Endothelial cell of umbilical vein (primary cell): ENCODE measurements around the gene TMEM54. TPM values are rescaled to one million over a fixed set of nuclear protein-coding genes. Genes with fewer than 3 reads are reported as not detected.

Source experiments
- BruUV-seq: library from RNA; stranded (reverse); fragments of 400-500 nt; replicated peaks from 2 replicates; lab custom pipeline; 2021; lab: Mats Ljungman, UMichigan
- CTCF ChIA-PET: fragments of 300-600, 350-600 bp; sonication (Branson Sonifier 250); formaldehyde crosslinking; loops from one replicate; lab custom pipeline; 2021; ENCODE audit warnings: antibody characterized with exemption, inconsistent platforms; lab: Charles Lee
- POLR2A ChIA-PET: fragments of 300-600, 350-600 bp; sonication (Branson Sonifier 250); formaldehyde crosslinking; loops from one replicate; lab custom pipeline; 2021; ENCODE audit warnings: antibody characterized with exemption, inconsistent platforms; lab: Charles Lee
- DNase-seq: peaks from one replicate; pipeline ENCODE4 v3.0.0-alpha.2; 2011; ENCODE audit warnings: low read depth, low spot score
- FAIRE-seq: peaks from 2 replicates; lab custom pipeline; 2011; peaks lifted over from hg19 to GRCh38; lab: Jason Lieb, UNC
- H2AFZ ChIP-seq: 2 replicates; pipeline ENCODE4 v1.6.0; 2012; ENCODE audit warnings: low read depth, low read length, control low read depth, inconsistent platforms
- H3K27ac ChIP-seq: 2 replicates; pipeline ENCODE4 v1.5.1; 2011; ENCODE audit warnings: low read depth, mild to moderate bottlenecking, control low read depth, low read length, moderate library complexity; ENCODE audit not compliant: insufficient read depth
- H3K27me3 ChIP-seq, 2 experiments: 2 replicates each; pipeline versions ENCODE4 v1.6.0 to v1.6.1; 2011; ENCODE audit warnings: low read length in 2 of 2, mixed read lengths in 1 of 2; ENCODE audit not compliant: control insufficient read depth in 2 of 2, insufficient read depth in 2 of 2
- H3K36me3 ChIP-seq, 2 experiments: 2 replicates in 1 of 2; 3 replicates in 1 of 2; pipeline ENCODE4 v1.5.1; 2011; ENCODE audit warnings: low read length in 2 of 2, mild to moderate bottlenecking in 1 of 2, moderate library complexity in 1 of 2; ENCODE audit not compliant: control insufficient read depth in 2 of 2, insufficient read depth in 2 of 2; ENCODE audit errors: extremely low read depth in 1 of 2
- H3K4me1 ChIP-seq: 3 replicates; pipeline ENCODE4 v1.5.1; 2011; ENCODE audit warnings: mild to moderate bottlenecking, low read length; ENCODE audit not compliant: control insufficient read depth, insufficient read depth; ENCODE audit errors: extremely low read depth
- H3K4me2 ChIP-seq: 2 replicates; pipeline ENCODE4 v1.6.1; 2011; ENCODE audit warnings: low read length, control low read depth, mixed read lengths; ENCODE audit not compliant: insufficient read depth
- H3K4me3 ChIP-seq, 3 experiments: fragments of 200-600 bp in 1 of 3; sonication (generic), shearing (Covaris generic) in 1 of 3; replicated peaks in 1 of 3; 2 replicates each; pipeline ENCODE4 v1.5.1; 2011 to 2016; ENCODE audit warnings: control low read depth in 3 of 3, low read length in 3 of 3, mild to moderate bottlenecking in 2 of 3, inconsistent platforms in 1 of 3, low read depth in 1 of 3, moderate library complexity in 1 of 3; ENCODE audit not compliant: insufficient read depth in 1 of 3
- H3K79me2 ChIP-seq: 2 replicates; pipeline ENCODE4 v1.6.0; 2012; ENCODE audit warnings: low read length, inconsistent platforms; ENCODE audit not compliant: control insufficient read depth, insufficient read depth
- H3K9ac ChIP-seq: replicated peaks from 2 replicates; pipeline ENCODE3; 2011; ENCODE audit warnings: low read length, control low read depth; ENCODE audit not compliant: insufficient read depth; ENCODE audit errors: extremely low read depth
- H3K9me1 ChIP-seq: replicated peaks from 3 replicates; pipeline ENCODE4 v1.6.0; 2011; ENCODE audit warnings: mild to moderate bottlenecking, low read length; ENCODE audit not compliant: control insufficient read depth, insufficient read depth; ENCODE audit errors: extremely low read depth
- H3K9me3 ChIP-seq: replicated peaks from 2 replicates; pipeline ENCODE4 v1.5.1; 2012; ENCODE audit warnings: low read length, inconsistent platforms; ENCODE audit not compliant: control insufficient read depth, insufficient read depth
- H4K20me1 ChIP-seq: replicated peaks from 2 replicates; pipeline ENCODE3; 2011; ENCODE audit warnings: mild to moderate bottlenecking, low read length; ENCODE audit not compliant: control insufficient read depth, insufficient read depth; ENCODE audit errors: extremely low read depth
- CTCF ChIP-seq, 2 donors: IDR thresholded peaks; 1 replicate in 1 of 2; 2 replicates in 1 of 2; pipeline ENCODE4 v1.5.1; 2011; ENCODE audit warnings: low read length in 2 of 2, mild to moderate bottlenecking in 2 of 2, moderate library complexity in 2 of 2, control low read depth in 1 of 2, inconsistent platforms in 1 of 2, low read depth in 1 of 2; ENCODE audit not compliant: insufficient read depth in 1 of 2; ENCODE audit errors: extremely low read depth in 1 of 2
- EZH2 ChIP-seq: IDR thresholded peaks from 2 replicates; pipeline ENCODE4 v1.6.1; 2012; ENCODE audit warnings: borderline replicate concordance, low read depth, mild to moderate bottlenecking, moderate library complexity, low read length, inconsistent platforms; ENCODE audit not compliant: severe bottlenecking
- FOS ChIP-seq: IDR thresholded peaks from 2 replicates; pipeline ENCODE4 v1.6.1; 2011; ENCODE audit warnings: mild to moderate bottlenecking, low read length, moderate library complexity, borderline replicate concordance; ENCODE audit not compliant: insufficient read depth
- GATA2 ChIP-seq: IDR thresholded peaks from 2 replicates; pipeline ENCODE4 v1.7.0; 2011; ENCODE audit warnings: low read depth, mild to moderate bottlenecking, moderate library complexity, mixed read lengths, low read length; ENCODE audit not compliant: insufficient read length, insufficient read depth
- JUN ChIP-seq: IDR thresholded peaks from 2 replicates; pipeline ENCODE4 v1.6.1; 2011; ENCODE audit warnings: borderline replicate concordance, low read depth; ENCODE audit not compliant: insufficient read length, insufficient read depth
- MAX ChIP-seq: IDR thresholded peaks from 2 replicates; pipeline ENCODE4 v1.6.1; 2011; ENCODE audit not compliant: insufficient read depth, insufficient read length
- MYC ChIP-seq: IDR thresholded peaks from one replicate; pipeline ENCODE4 v1.6.1; 2011; ENCODE audit warnings: mild to moderate bottlenecking, low read depth, low read length
- POLR2A ChIP-seq: IDR thresholded peaks from 2 replicates; pipeline ENCODE4 v1.6.1; 2012; ENCODE audit warnings: low read depth, mild to moderate bottlenecking, control low read depth, low read length
- POLR2AphosphoS5 ChIP-seq: IDR thresholded peaks from 2 replicates; pipeline ENCODE4 v1.6.1; 2012; ENCODE audit warnings: low read depth, mild to moderate bottlenecking, control low read depth, low read length, moderate library complexity; ENCODE audit not compliant: insufficient read depth
- dilution Hi-C: fragments of 300-500 bp; cut with MboI; formaldehyde crosslinking; loops from one replicate; pipeline ENCODE4 v1.15.0; 2019; ENCODE audit warnings: low sequenced_read_pairs; ENCODE audit not compliant: extremely low pct_ligation_motif_present
- intact Hi-C: fragments of 100-400 bp; cut with micrococcal nuclease; formaldehyde crosslinking; loops from one replicate; pipeline ENCODE4 v1.10.0; 2022
- polyA plus RNA-seq, 4 experiments: library from polyadenylated mRNA; depleted of rRNA in 3 of 4; stranded (reverse) in 3 of 4; unstranded in 1 of 4; fragments of >200 nt; gene quantifications; 2 replicates each; pipeline versions ENCODE4 v1.2.1 to v1.2.3, GENCODE V29; 2011 to 2012; ENCODE audit warnings: missing spikeins in 1 of 4
- total RNA-seq: library from RNA; stranded (reverse); gene quantifications from 2 replicates; pipeline ENCODE4 v1.2.3, GENCODE V29; 2021

The TMEM54 gene
- total and polyA plus RNA-seq, 2 donors (not counting 3 experiments of a cell fraction or from before 2014, with no cell fraction given): 23.6 to 77.2 TPM

- Histone ChIP-seq H4K20me1 (no peaks in the 10 kb centered on the region), H3K9ac (no peak overlapping the region), H3K27me3 (peaks cover 0 to 2% of the 10 kb centered on the region in 2 experiments), H3K9me1 (no peaks in the 10 kb centered on the region), H3K79me2 (no peaks in the 10 kb centered on the region), H3K36me3 (no peaks in the 10 kb centered on the region), H3K4me3 (no peak overlapping the region), H3K27ac (no peak overlapping the region), H2AFZ (no peak overlapping the region), H3K4me1 (no peaks in the 10 kb centered on the region), H3K9me3 (no peaks in the 10 kb centered on the region), H3K4me2 (no peak overlapping the region)
- TF ChIP-seq POLR2A: no peak
- TF ChIP-seq MYC: no peak
- TF ChIP-seq EZH2: no peak
- no peak for TF ChIP-seq JUN
- TF ChIP-seq MAX: no peak
- TF ChIP-seq POLR2AphosphoS5: no peak
- TF ChIP-seq CTCF (IDR thresholded peaks at IDR 0.05; ENCODE audit: extremely low read depth in 1 of 2, insufficient read depth in 1 of 2, low read depth in 1 of 2, low read length in 2 of 2): no peak
- TF ChIP-seq GATA2: no peak
- no peak for TF ChIP-seq FOS
- intact Hi-C loops: loop anchor here (2.0 kb wide), 1 partner anchor 55 kb away; no protein-coding TSS in a partner anchor
- FAIRE-seq (no peak), DNase-seq (no peak)
- ChIA-PET POLR2A (no interaction called here), CTCF (interaction anchor here (0.6 to 6.0 kb wide), 15 partner anchors 8 to 211 kb away, joined by 3 to 175 read pairs (median 8); partner anchors contain the start of genes AZIN2 and HPCA)
- dilution Hi-C loops: no loop called here
- BruUV-seq: no TSS peak
Measured at GRCh38 chr1:32877211-32878110, 23.7 kb downstream of the TMEM54 start.
